Inferior parietal cortex (tissue), 1 donor: ENCODE data around the gene NSUN6.

Source experiments
- DNase-seq: peaks from one replicate; pipeline ENCODE4 v3.0.0-alpha.2; 2016; ENCODE audit errors: extremely low spot score

Gene NSUN6

DNA sequence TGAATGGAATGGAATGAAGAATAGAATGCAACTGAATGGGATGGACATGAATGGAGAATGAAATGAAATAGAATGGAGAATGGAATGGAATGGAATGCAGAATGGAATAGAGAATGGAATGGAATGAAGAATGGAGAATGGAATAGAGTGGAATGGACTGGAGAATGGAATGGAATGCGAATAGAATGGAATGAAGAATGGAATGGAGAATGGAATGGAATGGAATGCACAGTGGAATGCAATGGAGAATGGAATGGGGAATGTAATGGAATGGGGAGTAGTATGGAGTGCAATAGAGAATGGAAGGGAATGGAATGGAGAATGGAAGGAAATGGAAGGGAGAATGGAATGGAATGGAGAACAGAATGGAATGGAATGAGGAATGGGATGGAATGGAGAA is 93.4 kb downstream of the NSUN6 start:
- DNase-seq = no peak

GRCh38 chr10:18556522-18557147 is 94.8 kb downstream of the NSUN6 start:
- no peak for DNase-seq

DNA sequence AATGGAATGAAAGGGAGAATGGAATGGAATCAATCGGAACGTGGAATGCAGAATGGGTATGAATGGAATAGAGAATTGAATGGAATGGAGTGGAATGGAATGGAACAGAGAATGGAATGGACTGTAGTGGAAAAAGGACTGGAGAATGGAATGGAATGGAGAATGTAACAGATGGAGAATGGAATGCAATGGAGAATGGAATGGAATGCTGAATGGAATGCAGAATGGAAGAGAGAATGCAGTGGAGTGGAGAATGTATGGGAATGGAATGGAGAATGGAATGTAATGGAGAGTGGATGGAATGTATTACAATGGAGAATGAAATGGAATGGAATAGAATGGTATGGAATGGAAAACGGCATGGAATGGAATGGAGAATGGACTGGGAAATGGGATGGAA is 96.9 kb downstream of the NSUN6 start:
- no peak for DNase-seq

GRCh38 chr10:18551473-18551872 is 99.9 kb downstream of the NSUN6 start:
- no peak for DNase-seq

- DNase-seq = peak; percentile 1
Observed at GRCh38 chr10:18549105-18549504, 102.3 kb downstream of the NSUN6 start.

DNA sequence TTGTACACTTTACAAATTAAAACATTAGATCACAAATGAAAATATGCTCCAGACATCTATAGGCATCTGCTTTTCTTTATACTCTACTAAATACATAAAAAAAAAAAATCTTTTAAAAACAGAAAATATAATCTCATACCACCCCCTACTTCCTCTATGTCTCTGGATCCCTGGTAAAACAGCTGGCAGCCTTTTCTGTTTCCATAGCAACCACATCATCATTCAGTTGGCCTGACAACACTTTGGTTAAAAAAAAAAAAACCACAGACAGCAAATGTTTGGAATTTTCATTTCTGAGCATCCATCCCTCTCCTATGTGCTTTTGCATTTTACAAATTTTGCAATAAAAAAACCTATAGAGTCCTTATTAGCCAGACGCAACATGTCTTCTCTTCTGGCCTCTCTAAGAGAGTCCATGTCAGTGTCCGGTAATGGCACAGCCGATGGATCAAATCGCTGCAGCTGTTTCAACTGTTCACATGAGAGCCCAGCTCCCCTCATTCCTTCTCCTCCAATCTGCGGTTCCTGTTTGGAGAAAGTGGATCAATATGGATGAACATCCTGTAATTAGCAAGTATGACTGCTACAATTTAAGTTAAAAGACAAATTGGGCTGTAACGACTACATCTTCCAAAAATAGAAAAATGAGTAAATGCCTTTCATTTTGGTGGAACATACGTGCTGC is 105.6 kb downstream of the NSUN6 start:
- peak; percentile 42 for DNase-seq

DNA sequence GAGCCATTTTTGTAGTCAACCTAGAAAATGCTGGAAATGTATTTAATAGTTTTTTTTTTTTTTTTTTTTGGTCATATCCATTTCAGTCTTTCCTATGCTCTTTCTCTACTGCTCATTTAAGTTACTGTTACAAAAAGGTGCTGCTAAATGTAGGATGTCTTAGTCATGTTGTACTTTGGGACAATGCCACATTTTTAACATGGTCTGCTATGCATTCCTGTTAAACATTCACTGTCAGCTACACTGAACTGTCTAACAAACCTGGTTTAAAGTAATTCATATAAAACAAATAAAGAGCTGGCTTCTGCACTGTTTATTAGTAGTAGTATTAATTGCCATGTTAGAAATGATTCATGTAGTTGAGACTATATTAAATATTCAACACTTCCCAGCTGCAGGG is 108.6 kb downstream of the NSUN6 start:
- DNase-seq = peak; percentile 42

DNA sequence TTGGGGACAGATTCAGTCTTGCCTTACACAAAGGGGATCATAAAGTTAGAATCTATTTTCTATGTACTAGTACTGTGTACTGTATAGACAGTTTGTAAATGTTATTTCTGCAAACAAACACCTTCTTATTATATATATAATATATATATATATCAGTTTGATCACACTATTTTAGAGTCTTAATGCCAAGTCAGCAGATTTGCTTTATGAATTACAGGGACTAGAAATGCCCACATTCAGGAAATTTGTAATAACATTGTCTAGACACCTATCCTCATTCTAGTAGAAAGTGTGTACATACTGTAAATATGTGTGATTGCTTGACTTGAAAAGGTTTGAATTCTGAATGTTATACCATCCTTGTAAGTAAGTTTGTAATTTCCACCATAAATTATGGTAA is 111.2 kb downstream of the NSUN6 start:
- no peak for DNase-seq

DNA sequence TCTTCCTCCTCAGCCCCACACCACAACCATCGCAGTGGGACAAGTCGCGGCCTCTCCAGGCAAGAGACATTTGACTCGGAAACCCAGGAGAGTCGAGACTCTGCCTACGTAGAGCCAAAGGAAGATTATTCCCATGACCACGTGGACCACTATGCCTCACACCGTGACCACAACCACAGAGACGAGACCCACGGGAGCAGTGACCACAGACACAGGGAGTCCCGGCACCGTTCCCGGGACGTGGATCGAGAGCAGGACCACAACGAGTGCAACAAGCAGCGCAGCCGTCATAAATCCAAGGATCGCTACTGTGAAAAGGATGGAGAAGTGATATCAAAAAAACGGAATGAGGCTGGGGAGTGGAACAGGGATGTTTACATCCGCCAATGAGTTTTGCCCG is 112.1 kb downstream of the NSUN6 start:
- no peak for DNase-seq

GRCh38 chr10:18533896-18534295 is 117.5 kb downstream of the NSUN6 start:
- no peak for DNase-seq

GRCh38 chr10:18532881-18533535 is 118.4 kb downstream of the NSUN6 start:
- DNase-seq = no peak

GRCh38 chr10:18528292-18528691 is 123.1 kb downstream of the NSUN6 start:
- no peak for DNase-seq

- no peak for DNase-seq
Observed at GRCh38 chr10:18527687-18528086, 123.7 kb downstream of the NSUN6 start.

DNA sequence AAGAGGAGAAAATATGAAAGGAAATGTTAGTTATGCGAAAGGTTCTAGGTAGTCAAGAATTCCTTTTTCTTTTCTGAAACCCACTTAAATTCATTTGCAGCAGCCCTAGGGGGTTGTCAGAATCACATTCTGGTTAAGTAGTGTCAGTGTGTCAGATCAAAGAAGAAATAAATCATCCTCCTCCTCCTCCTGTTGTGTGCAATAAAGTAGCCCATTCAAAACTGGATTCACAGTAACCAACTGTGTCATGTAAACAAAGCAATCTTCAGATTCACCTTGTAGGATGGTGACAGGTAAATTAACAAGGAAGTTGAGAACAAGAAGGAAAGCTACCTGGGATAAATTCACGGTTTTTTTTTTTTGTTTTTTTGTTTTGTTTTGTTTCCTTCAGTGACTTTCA is 127.5 kb downstream of the NSUN6 start:
- no peak for DNase-seq

DNA sequence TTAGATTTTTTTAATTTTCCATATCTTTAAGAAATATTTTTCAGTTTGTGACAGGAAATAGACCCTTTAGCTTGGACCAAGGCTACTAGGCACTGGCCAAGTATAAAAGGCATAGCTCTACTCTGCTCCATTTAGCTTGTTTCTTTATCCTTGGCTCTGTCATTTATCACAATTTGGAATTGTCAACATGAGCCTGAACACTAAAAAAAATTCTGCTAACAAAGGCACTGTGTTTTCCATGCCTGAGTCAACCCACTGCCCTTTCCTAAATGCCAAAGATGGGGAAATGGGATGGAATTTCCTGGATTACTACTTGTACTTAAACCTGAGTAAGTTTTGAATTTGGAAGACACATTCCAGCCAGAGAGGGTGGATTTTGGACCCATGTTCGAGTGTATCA is 128.4 kb downstream of the NSUN6 start:
- DNase-seq = no peak

DNA sequence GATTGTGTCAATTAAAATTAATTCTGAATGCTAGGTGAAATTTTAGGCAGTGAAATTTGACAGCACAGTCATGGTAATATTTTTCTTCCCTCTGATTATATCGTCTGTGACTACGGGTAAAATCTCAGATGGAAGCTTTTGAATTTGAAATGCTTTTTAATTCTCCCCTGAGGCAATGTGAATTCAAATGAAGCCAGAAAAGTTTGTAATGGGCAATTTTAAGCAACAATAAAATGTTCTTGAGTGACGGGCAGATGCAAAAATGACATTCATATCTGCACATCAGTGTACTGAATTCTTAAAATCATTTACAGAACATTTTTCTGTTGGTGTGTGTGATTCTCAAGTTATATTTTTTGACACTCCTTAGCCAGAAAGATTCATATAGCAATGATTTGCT is 134.5 kb downstream of the NSUN6 start:
- no peak for DNase-seq

DNA sequence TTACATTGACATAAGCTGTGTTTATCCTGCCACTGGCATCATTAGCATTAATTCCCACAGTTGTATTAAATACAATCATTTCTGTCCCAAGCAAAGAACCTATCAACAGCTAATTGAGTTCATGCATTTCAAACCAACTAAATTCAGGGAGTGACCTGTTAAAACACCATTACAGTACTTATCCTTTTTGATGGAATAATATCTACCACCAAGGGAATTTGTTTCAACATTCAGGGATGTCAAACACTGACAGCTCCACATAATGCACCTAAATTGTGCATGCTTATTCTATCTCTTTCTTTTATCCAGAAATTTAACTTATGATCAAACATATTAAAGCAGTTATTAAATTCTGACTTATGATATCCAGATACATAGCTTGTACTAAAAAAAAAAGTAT is 136.8 kb downstream of the NSUN6 start:
- DNase-seq = no peak

GRCh38 chr10:18508587-18508986 is 142.8 kb downstream of the NSUN6 start:
- DNase-seq = no peak

DNA sequence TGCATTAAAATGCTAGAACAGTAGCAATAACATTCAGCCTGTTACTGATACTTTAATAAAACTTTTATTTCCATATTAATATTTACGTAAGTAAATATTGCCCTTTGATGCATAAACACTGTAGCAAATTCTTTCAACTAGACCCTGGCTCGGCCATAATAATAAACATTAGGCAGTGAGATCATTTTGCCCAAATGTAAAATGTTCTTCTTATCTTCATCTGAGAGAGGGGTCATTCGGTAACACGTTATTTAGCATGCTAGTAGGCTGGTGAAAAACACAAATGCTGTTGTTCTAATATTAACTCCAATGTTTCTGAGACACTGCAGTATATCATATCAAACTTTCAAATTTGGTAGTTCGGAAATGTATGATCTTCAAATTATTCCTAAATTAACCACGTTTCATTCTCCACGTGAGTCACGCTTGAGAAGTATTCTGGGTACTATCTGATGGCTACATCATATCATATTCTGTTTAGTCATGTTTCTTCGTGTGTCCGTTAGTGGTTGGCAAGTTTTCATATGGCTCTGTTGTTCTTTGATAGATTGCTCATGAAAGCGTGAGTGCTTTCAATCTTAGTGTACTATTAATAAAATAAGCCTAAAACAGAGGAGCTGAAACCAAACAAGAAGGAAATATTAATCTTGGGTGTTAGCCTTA is 145.8 kb downstream of the NSUN6 start:
- no peak for DNase-seq

GRCh38 chr10:18504161-18504560 is 147.2 kb downstream of the NSUN6 start:
- DNase-seq = no peak

- DNase-seq = no peak
Observed at GRCh38 chr10:18501629-18502028, 149.8 kb downstream of the NSUN6 start.

GRCh38 chr10:18501198-18501597 is 150.2 kb downstream of the NSUN6 start:
- peak; percentile 46 for DNase-seq

DNA sequence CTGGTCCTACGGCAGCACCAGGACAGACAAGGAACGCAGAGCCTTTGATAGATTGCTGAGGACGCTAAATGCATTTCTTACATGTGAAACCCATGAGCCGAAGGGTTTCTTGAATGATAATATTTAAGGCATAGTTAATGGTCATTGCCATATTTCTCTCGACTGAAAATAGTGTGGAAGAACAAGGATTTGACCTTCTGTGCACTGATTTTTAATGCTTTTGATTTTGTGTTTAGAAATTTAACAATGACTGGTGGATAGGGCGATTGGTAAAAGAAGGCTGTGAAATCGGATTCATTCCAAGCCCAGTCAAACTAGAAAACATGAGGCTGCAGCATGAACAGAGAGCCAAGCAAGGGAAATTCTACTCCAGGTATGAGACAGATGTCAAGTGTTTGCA is 150.8 kb downstream of the NSUN6 start:
- DNase-seq = no peak
